GM20000 (cell line): ENCODE data around the gene CYP2W1.

Experiments used
- DNase-seq: peaks from one replicate; pipeline ENCODE4 v3.0.0; 2012; ENCODE audit warnings: low spot score
- CTCF ChIP-seq: IDR thresholded peaks from 2 replicates; pipeline ENCODE4 v1.5.1; 2012; ENCODE audit warnings: mild to moderate bottlenecking, control low read depth; ENCODE audit errors: extremely low read depth, missing control alignments

The CYP2W1 gene

GRCh38 chr7:974820-975681, 7.9 kb upstream of the CYP2W1 start, which contains the start of gene COX19:
Gene COX19 (minus strand): TSS chr7:975549. CDS start chr7:975509, 40 bp downstream.
- TF ChIP-seq CTCF = no peak
- peak; percentile 97 for DNase-seq

DNA sequence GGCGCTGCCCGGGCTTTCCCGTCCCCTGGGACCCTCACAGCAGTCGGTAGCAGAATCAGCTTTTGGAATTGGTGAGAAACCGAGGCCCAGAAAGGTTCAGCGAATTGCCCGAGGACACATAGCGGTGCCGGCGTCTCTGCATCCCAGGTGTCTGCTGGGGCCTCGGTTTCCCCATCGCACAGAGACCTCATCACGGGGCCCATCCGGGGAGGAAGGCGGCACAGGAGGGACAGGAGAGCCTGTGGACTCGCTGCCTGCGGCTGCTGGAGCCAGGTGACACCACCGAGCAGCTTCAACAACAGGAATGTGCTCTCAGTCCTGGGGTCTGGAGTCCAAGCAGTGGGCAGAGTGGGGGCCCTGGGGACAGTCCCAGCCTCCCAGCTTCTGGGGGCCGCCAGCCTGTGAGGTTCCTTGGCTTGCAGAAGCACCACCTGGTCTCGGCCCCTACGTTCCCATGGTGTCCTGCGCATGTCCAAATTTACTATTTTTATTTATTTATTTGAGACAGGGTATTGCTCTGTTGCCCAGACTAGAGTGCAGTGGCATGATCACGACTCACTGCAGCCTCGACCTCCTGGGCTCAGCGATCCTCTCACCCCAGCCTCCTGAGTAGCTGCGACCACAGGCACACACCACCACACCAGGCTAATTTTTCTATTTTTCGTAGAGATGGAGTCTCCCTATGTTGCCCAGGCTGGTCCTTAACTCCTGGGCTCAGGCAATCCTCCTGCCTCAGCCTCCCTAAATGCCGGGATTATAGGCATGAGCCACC, 7.1 kb upstream of the CYP2W1 start:
- TF ChIP-seq CTCF = no peak
- no peak for DNase-seq

GRCh38 chr7:976901-977325, 6.1 kb upstream of the CYP2W1 start:
- DNase-seq = no peak
- TF ChIP-seq CTCF = no peak

- peak; percentile 73 for DNase-seq
- TF ChIP-seq CTCF = no peak
Measured at GRCh38 chr7:977326-978048, 5.5 kb upstream of the CYP2W1 start.

- DNase-seq = no peak
- TF ChIP-seq CTCF = no peak
Measured at GRCh38 chr7:978049-978346, 5.0 kb upstream of the CYP2W1 start.

DNA sequence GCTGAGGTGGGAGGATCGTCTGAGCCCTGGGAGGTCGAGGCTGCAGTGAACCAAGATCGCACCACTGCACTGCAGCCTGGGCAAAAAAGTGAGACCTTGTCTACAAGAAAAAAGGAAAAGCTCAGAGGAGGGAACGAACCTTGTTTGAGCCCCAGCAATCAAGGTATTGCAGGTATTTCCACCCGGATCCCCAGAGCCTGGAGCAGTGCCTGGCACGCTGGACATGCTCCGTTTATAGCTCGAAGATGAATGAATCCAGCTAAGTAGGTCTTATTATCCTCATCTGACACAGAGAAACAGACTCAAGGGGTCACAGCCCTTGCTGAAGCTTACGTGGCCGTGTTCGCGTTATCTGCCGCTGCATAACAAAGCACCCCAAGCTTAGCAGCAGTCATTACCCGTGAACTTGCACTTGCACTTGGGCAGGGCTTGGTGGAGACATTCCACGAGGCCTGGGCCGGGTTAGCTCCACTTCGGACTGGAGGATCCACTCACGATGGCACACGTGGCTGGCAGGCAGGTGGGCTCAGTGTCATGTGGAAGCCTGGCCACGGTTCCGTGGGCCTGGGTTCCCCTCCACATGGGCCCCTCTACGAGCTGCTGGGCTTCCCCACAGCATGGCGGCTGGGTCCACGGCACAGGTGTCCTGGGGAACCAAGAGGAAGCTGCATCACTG, 4.4 kb upstream of the CYP2W1 start:
- DNase-seq = no peak
- TF ChIP-seq CTCF = no peak
